ENCODE data around the gene NAV2. TPM values are rescaled to one million over a fixed set of nuclear protein-coding genes. Genes with fewer than 3 reads are reported as not detected.

NAV2 gene
- total RNA-seq, 1 donor from 2014 or later, result 10.3 TPM

DNA sequence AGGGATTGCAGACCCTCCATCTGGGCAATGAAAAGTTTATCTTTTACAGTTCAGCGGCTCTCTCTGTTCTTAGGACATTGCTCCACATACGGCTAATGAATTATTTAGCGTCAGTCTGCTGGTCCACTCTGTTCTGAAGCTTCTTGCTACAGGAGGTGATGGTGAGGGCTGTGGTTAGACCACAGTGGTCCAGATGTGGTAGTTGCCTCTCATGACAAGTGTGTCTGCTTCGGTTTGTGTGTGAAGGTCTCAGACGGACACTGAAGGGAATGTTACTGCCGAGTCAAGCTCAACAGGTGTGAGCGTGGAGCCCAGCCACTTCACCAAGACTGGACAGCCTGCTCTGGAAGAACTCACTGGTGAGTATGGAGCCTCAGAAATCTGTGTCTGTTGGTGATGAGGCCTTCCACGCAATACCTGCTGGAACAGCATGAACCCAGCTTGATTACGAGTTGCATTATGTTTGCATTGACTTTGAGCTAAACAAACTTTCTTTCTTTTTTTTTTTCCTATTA lies 226.8 kb downstream of the NAV2 start:
- TF ChIP-seq, protein P1, sequence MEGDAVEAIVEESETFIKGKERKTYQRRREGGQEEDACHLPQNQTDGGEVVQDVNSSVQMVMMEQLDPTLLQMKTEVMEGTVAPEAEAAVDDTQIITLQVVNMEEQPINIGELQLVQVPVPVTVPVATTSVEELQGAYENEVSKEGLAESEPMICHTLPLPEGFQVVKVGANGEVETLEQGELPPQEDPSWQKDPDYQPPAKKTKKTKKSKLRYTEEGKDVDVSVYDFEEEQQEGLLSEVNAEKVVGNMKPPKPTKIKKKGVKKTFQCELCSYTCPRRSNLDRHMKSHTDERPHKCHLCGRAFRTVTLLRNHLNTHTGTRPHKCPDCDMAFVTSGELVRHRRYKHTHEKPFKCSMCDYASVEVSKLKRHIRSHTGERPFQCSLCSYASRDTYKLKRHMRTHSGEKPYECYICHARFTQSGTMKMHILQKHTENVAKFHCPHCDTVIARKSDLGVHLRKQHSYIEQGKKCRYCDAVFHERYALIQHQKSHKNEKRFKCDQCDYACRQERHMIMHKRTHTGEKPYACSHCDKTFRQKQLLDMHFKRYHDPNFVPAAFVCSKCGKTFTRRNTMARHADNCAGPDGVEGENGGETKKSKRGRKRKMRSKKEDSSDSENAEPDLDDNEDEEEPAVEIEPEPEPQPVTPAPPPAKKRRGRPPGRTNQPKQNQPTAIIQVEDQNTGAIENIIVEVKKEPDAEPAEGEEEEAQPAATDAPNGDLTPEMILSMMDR (IDR thresholded peaks at IDR 0.05), result no peak
- intact Hi-C loops (cut with micrococcal nuclease), result loop anchor here (2.0 kb wide), 1 partner anchor 415 kb away; no protein-coding TSS in a partner anchor
- H3K9me3 Mint-ChIP-seq, result no peaks in the 10 kb centered on the region
- no peak overlapping the region for H3K4me3 Mint-ChIP-seq
- no peak overlapping the region for H3K27ac Mint-ChIP-seq
- H3K27me3 Mint-ChIP-seq, result peaks cover 11% of the 10 kb centered on the region
- CTCF ChIA-PET, result interaction anchor here (0.8 to 1.5 kb wide), 5 partner anchors 11 to 193 kb away, joined by 3 to 9 read pairs (median 5); no protein-coding TSS in a partner anchor
- no peak for DNase-seq
- POLR2A ChIA-PET, result no interaction called here
- ATAC-seq (ENCODE audit: low read depth), result no peak
- peaks cover 8% of the 10 kb centered on the region for H3K4me1 Mint-ChIP-seq
- H3K36me3 Mint-ChIP-seq (ENCODE audit: low read depth), result no peaks in the 10 kb centered on the region

DNA sequence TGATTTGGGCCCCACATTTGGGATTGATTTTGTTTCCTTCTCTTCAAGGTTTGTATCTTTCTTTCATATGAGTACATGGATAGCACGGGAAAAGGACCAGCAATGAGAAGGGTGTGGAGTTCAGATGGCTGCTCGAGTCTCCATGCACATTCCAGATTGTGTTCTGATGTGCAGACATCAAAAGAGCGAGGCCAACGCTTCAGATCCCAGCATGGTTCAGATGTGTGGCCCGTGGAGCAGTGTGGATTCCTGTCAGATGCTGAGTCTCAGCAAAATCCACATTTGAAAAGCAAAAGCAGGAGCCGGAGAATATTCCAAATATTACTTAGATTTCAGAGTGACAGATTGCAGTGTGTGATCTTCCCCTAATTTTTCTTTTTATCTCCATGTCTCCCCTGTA lies 228.2 kb downstream of the NAV2 start:
- H3K4me3 Mint-ChIP-seq, result no peak overlapping the region
- peaks cover 17% of the 10 kb centered on the region for H3K27me3 Mint-ChIP-seq
- no peaks in the 10 kb centered on the region for H3K36me3 Mint-ChIP-seq (ENCODE audit: low read depth)
- no peak overlapping the region for H3K27ac Mint-ChIP-seq
- H3K9me3 Mint-ChIP-seq, result no peaks in the 10 kb centered on the region
- ChIA-PET CTCF (interaction anchor here (1.4 kb wide), 1 partner anchor 10 kb away, joined by 3 read pairs; no protein-coding TSS in a partner anchor), POLR2A (no interaction called here)
- peaks cover 8% of the 10 kb centered on the region for H3K4me1 Mint-ChIP-seq
- TF ChIP-seq, protein P1 (IDR thresholded peaks at IDR 0.05), result no peak
- DNase-seq (no peak), ATAC-seq (ENCODE audit: low read depth) (no peak)
- intact Hi-C loops (cut with micrococcal nuclease), result no loop called here

- Mint-ChIP-seq H3K27me3 (peaks cover 20% of the 10 kb centered on the region), H3K27ac (no peak overlapping the region), H3K4me3 (no peak overlapping the region), H3K9me3 (no peaks in the 10 kb centered on the region), H3K36me3 (ENCODE audit: low read depth) (no peaks in the 10 kb centered on the region), H3K4me1 (peaks cover 5% of the 10 kb centered on the region)
- ATAC-seq (ENCODE audit: low read depth), result no peak
- ChIA-PET POLR2A (no interaction called here), CTCF (interaction anchor here (0.8 kb wide), 1 partner anchor 186 kb away, joined by 3 read pairs; no protein-coding TSS in a partner anchor)
- TF ChIP-seq, protein P1 (IDR thresholded peaks at IDR 0.05), result no peak
- intact Hi-C loops (cut with micrococcal nuclease), result no loop called here
- DNase-seq, result no peak
Observed at GRCh38 chr11:19946681-19947080, 234.0 kb downstream of the NAV2 start.

DNA sequence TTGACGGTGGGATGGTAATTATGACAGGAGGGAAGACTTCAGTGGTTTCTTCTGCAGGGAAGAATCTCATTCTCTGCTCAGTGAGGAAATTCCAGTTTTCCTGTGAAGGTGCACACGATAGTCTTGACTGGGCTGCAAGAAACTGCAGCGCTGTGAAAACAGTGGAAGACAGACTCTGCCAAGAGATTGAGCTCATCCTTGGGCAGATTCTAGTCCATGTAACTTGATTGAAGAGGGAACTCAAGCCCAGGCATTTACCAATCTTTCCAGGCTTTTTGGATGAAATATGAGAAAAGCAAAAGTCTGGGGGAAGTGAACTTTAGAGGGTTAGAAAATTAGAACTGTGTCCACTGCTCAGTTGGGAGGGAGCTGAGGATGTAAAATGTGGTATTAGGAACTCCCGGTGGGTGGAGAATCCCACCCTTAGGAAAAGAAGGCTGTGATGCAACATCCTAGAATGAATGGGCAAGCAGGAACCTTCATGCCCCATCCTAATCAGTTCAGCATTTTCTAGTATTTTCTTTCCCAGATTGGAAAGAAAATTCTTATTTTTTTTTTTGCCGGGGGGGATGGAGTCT lies 235.0 kb downstream of the NAV2 start:
- DNase-seq (no peak), ATAC-seq (ENCODE audit: low read depth) (no peak)
- H3K27me3 Mint-ChIP-seq, result peaks cover 20% of the 10 kb centered on the region
- ChIA-PET POLR2A (no interaction called here), CTCF (interaction anchor here (0.8 kb wide), 1 partner anchor 185 kb away, joined by 3 read pairs; no protein-coding TSS in a partner anchor)
- no peaks in the 10 kb centered on the region for H3K9me3 Mint-ChIP-seq
- H3K4me3 Mint-ChIP-seq, result no peak overlapping the region
- H3K4me1 Mint-ChIP-seq, result peaks cover 10% of the 10 kb centered on the region
- no peaks in the 10 kb centered on the region for H3K36me3 Mint-ChIP-seq (ENCODE audit: low read depth)
- intact Hi-C loops (cut with micrococcal nuclease), result no loop called here
- TF ChIP-seq, protein P1 (IDR thresholded peaks at IDR 0.05), result no peak
- no peak overlapping the region for H3K27ac Mint-ChIP-seq

DNA sequence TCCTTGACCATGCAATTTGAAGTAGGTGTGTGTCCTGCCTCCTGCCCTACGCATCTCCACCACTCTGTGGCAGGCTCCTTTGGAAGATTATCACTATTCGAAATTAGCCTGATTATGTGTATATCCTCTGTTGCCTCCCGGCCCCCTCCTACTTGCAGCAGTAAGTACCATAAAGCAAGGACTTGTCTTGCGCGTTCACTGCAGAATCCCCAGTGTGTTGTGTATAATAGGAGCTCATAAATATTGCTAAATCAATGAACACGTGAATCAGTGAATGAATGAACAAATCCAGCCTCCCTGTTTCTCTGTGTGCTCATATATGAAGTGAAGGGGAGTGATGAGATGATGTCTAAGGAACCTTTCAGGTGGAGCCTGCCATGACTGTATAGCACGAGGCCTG lies 237.0 kb downstream of the NAV2 start:
- POLR2A ChIA-PET, result no interaction called here

More for the DNA sequence above, 237.0 kb downstream of the NAV2 start:
- CTCF ChIA-PET, result interaction anchor here (1.3 to 2.3 kb wide), 4 partner anchors 8 to 183 kb away, joined by 3 to 14 read pairs (median 7); no protein-coding TSS in a partner anchor
- ATAC-seq (ENCODE audit: low read depth) (no peak), DNase-seq (no peak)
- intact Hi-C loops (cut with micrococcal nuclease), result loop anchor here (2.0 kb wide), 1 partner anchor 405 kb away; no protein-coding TSS in a partner anchor
- H3K4me3 Mint-ChIP-seq, result no peak overlapping the region
- H3K36me3 Mint-ChIP-seq (ENCODE audit: low read depth), result no peaks in the 10 kb centered on the region
- peaks cover 10% of the 10 kb centered on the region for H3K4me1 Mint-ChIP-seq
- H3K27ac Mint-ChIP-seq, result no peak overlapping the region
- TF ChIP-seq, protein P1 (IDR thresholded peaks at IDR 0.05), result no peak
- H3K9me3 Mint-ChIP-seq, result no peaks in the 10 kb centered on the region
- H3K27me3 Mint-ChIP-seq, result peaks cover 21% of the 10 kb centered on the region

All from activated B cell treated with CpG ODN at 0.5 μM for 24 hours (primary cell).